ENCODE results near the gene ZNF235. TPM values are rescaled to one million over a fixed set of nuclear protein-coding genes. Genes with fewer than 3 reads are reported as not detected.

The ZNF235 gene
- total and polyA plus RNA-seq, 8 donors = 0.82 to 3.7 (median 1.5) TPM

DNA sequence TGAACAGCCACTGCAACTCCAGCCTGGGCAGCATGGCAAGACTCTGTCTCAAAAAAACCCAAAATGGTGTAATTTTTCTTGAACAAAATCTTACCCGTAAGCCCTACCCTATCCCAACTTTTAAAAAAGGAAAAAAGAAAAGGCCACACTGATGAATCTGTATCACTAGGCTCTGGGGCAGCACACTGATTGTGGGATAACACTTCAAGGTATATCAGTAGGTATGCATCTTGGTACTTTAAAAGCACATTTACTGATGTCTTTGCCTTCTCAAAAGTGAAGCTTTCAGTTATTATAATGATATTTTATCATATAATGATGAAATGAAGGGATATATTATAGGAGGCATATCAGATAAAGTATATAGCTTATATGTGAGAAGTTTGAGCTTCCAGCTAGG, 27.3 kb upstream of the ZNF235 start:
- peaks cover 7 to 74% (median 34%) of the 10 kb centered on the region in 3 donors for H3K36me3 ChIP-seq
- no peak for DNase-seq
- H3K4me1 ChIP-seq = no peaks in the 10 kb centered on the region
- no peak for ATAC-seq
- peaks cover 0 to 15% (median 4%) of the 10 kb centered on the region in 4 donors for H3K9me3 ChIP-seq
- WGBS, 2 donors = 97 to 100% methylated on average over 1 of the region's 1 CpG
- FAIRE-seq = no peak
- no peak overlapping the region for H3K4me3 ChIP-seq
- TF ChIP-seq, protein P1, sequence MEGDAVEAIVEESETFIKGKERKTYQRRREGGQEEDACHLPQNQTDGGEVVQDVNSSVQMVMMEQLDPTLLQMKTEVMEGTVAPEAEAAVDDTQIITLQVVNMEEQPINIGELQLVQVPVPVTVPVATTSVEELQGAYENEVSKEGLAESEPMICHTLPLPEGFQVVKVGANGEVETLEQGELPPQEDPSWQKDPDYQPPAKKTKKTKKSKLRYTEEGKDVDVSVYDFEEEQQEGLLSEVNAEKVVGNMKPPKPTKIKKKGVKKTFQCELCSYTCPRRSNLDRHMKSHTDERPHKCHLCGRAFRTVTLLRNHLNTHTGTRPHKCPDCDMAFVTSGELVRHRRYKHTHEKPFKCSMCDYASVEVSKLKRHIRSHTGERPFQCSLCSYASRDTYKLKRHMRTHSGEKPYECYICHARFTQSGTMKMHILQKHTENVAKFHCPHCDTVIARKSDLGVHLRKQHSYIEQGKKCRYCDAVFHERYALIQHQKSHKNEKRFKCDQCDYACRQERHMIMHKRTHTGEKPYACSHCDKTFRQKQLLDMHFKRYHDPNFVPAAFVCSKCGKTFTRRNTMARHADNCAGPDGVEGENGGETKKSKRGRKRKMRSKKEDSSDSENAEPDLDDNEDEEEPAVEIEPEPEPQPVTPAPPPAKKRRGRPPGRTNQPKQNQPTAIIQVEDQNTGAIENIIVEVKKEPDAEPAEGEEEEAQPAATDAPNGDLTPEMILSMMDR (IDR thresholded peaks at IDR 0.05) = no peak
- H3K27me3 ChIP-seq = no peaks in the 10 kb centered on the region
- intact Hi-C loops (cut with DNase I) = no loop called here
- H3K27ac ChIP-seq = no peak overlapping the region

DNA sequence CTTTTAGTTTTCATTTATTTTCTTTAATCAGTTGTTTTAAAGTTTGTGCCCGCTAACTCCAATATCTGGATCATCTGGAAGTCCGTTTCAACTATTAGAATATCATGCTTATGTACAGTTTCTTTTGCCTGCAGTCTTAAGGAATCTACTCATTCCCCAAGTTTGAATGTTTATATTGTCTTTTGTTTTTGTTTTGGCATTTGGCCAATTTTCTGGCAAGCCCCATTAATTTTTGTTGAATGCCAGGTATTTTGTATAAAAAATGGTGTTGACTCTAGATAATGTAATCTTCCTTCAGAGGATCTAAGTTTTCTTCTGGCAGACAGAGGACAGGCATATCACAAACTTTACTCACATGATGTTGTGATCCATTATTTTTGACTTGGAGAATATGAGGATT, 11.1 kb upstream of the ZNF235 start:
- no peak for ATAC-seq
- no peaks in the 10 kb centered on the region for H3K27me3 ChIP-seq
- H3K9me3 ChIP-seq = peaks cover 0 to 8% (median under 1%) of the 10 kb centered on the region in 4 donors
- no peaks in the 10 kb centered on the region for H3K36me3 ChIP-seq
- no peak for FAIRE-seq
- H3K27ac ChIP-seq = no peak overlapping the region
- intact Hi-C loops (cut with DNase I) = no loop called here
- no peaks in the 10 kb centered on the region for H3K4me1 ChIP-seq
- TF ChIP-seq, protein P1 (IDR thresholded peaks at IDR 0.05) = no peak
- H3K4me3 ChIP-seq = no peak overlapping the region
- no peak for DNase-seq
- 88 to 97% methylated on average over 2 of the region's 2 CpGs for WGBS, 2 donors

DNA sequence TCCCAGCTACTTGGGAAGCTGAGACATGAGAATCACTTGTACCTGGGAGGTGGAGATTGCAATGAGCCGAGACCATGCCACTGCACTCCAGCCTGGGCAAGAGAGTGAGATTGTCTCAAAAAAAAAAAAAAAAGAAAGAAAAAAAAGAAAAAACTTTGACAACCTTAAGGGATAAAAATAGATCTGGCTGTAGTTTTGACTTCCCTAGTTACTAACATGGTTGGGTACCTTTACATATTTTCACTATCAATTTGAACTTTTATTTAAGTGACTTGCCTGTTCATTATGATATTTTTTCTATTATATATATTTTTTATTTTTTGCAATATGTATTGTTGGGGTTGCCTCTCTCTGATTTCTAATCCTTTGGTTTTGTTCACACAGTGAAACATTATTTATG, 8.4 kb upstream of the ZNF235 start:
- H3K9me3 ChIP-seq = peaks cover 0 to 8% (median 0%) of the 10 kb centered on the region in 4 donors
- H3K4me3 ChIP-seq = no peak overlapping the region
- H3K27me3 ChIP-seq = no peaks in the 10 kb centered on the region
- ATAC-seq = no peak
- WGBS, 2 donors = 96 to 100% methylated on average over 1 of the region's 1 CpG
- no peak overlapping the region for H3K27ac ChIP-seq
- H3K4me1 ChIP-seq = no peaks in the 10 kb centered on the region
- TF ChIP-seq, protein P1 (IDR thresholded peaks at IDR 0.05) = no peak
- no peak for DNase-seq
- H3K36me3 ChIP-seq = no peaks in the 10 kb centered on the region
- intact Hi-C loops (cut with DNase I) = no loop called here
- FAIRE-seq = no peak

DNA sequence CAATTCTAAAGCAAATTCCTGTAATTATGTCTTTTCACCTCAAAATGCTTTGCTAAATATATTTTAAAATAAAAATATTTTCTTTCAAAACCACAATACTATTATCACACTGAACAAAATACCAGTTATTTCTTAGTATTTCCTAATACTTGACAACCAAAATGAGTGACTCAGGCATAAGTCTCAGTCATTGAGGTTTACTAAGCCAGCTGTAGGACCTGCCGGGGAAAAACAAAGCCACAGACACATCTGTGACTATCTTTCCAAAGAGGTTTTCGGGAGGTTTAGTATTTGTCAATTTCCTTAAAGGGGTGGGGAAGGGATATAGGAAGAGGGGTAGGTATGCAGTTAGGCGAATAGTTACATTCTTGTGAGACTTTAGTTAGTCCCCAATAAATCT, 3.2 kb upstream of the ZNF235 start:
- H3K4me1 ChIP-seq = peaks cover 0 to 4% (median 0%) of the 10 kb centered on the region in 3 donors
- no peaks in the 10 kb centered on the region for H3K36me3 ChIP-seq
- ATAC-seq (no peak), FAIRE-seq (no peak), DNase-seq (no peak)
- TF ChIP-seq, protein P1 (IDR thresholded peaks at IDR 0.05) = no peak
- H3K4me3 ChIP-seq = no peak overlapping the region
- intact Hi-C loops (cut with DNase I) = no loop called here
- no peaks in the 10 kb centered on the region for H3K27me3 ChIP-seq
- H3K27ac ChIP-seq = no peak overlapping the region
- WGBS, 2 donors = 76 to 88% methylated on average over 3 of the region's 3 CpGs
- peaks cover 0 to 8% (median 0%) of the 10 kb centered on the region in 4 donors for H3K9me3 ChIP-seq

DNA sequence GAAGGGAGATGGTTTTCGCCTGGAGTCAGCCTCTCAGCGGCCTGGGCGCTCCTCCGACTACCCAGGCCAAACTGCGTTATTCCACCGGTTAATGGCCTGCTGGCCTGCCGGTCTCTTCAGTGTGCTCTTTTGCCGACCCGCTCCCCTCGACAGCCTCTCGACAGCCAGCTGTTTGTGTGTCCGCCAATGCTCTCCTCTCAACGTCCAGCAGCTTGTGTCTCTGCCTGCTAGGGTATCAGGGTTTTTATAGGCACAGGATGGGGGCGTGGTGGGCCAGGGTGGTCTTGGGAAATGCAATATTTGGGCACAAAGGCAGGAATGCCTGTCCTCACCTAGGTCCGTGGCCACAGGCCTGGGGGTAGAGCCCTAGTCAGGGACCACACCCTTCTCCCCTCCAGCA, 1.5 kb upstream of the ZNF235 start:
- Histone ChIP-seq H3K36me3 (peaks cover 0 to 2% (median 0%) of the 10 kb centered on the region in 3 donors), H3K9me3 (no peaks in the 10 kb centered on the region), H3K27me3 (no peaks in the 10 kb centered on the region), H3K4me1 (peaks cover 0 to 4% (median 0%) of the 10 kb centered on the region in 3 donors), H3K4me3 (no peak overlapping the region), H3K27ac (no peak overlapping the region)
- intact Hi-C loops (cut with DNase I) = no loop called here
- TF ChIP-seq, protein P1 (IDR thresholded peaks at IDR 0.05) = no peak
- ATAC-seq (no peak), FAIRE-seq (no peak), DNase-seq (peak in 1 of 6 donors; percentile 25)
- WGBS, 2 donors = 81 to 84% methylated on average over 15 of the region's 15 CpGs

All from pancreas (tissue), 10 donors.